Lower lobe of right lung (tissue), 2 donors: ENCODE results near the gene ST3GAL2. TPM values are rescaled to one million over a fixed set of nuclear protein-coding genes. Genes with fewer than 3 reads are reported as not detected.

Experiments
- ATAC-seq, 2 donors: fragments of 200-7000 bp; cut with Tn5 transposase; one replicate each; pipeline ENCODE4 v1.9.1; 2020 to 2022; ENCODE audit warnings: mild to moderate bottlenecking in 2 of 2, moderate library complexity in 2 of 2
- DNase-seq: peaks from one replicate; pipeline ENCODE4 v3.0.0-alpha.2; 2020
- H3K27ac ChIP-seq: fragments of 200-600 bp; one replicate; pipeline ENCODE4 v1.8.0; 2022
- H3K27me3 ChIP-seq: fragments of 200-600 bp; one replicate; pipeline ENCODE4 v1.8.0; 2022; ENCODE audit warnings: low read depth
- H3K36me3 ChIP-seq: fragments of 200-600 bp; one replicate; pipeline ENCODE4 v1.8.0; 2022; ENCODE audit warnings: mild to moderate bottlenecking
- H3K4me1 ChIP-seq: fragments of 200-600 bp; one replicate; pipeline ENCODE4 v1.8.0; 2022
- H3K4me3 ChIP-seq: fragments of 200-600 bp; one replicate; pipeline ENCODE4 v1.8.0; 2022; ENCODE audit warnings: mild to moderate bottlenecking
- H3K9me3 ChIP-seq: fragments of 200-600 bp; one replicate; pipeline ENCODE4 v1.8.0; 2022
- intact Hi-C: fragments of 100-400 bp; cut with DNase I; formaldehyde crosslinking; loops from one replicate; pipeline ENCODE4 v1.11.0; 2022
- total RNA-seq: library from RNA; stranded (reverse); fragmentation: NEBNext Ultra II Directional; extraction: Animal tissue kit (Norgen Biotek cat#: 25700); gene quantifications from one replicate; pipeline ENCODE4 v1.2.1, GENCODE V29; 2021
- TF ChIP-seq, protein P1 (sequence below): fragments of 200-600 bp; IDR thresholded peaks from one replicate; pipeline ENCODE4 v1.8.0; 2022; ENCODE audit warnings: antibody characterized with exemption, mild to moderate bottlenecking
- donor health status: DM: no; HTN: yes; CAD: no; lungs with severe emphysema.

The ST3GAL2 gene
- total RNA-seq, 1 donor from 2014 or later, result 31.8 TPM

DNA sequence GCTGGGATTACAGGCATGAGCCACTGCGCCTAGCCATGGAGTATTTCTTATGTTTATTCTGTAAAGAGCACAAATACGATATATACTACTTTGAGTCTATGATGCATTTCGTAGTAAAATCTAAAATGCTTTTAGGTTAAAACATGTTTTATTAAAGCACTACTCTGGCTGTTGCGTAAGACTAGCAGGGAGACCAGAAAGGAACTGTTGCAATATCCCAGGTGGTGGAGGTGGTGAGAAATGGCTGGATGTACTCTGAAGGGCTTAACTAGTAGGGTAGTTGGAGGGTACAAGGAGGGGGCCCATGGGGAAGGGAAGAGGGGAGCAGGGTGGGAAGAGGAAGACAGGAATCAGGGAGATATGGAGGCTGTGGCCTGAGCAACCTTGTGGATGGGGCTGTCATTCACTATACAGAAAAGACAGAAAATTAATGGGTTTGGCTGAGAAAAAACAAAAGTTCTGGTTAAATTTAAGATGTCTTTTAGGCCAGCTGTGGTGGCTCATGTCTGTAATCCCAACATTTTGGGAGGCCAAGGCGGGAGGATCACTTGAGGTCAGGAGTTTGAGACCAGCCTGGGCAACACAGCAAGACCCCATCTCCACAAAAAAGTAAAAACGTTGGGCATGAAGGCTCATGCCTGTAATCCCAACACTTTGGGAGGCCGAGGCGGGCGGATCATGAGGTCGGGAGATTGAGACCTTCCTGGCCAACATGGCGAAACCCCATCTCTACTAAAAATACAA lies 35.8 kb downstream of the ST3GAL2 start:
- ATAC-seq, result peak in 1 of 2 donors; percentile 33
- Histone ChIP-seq H3K27me3 (no peaks in the 10 kb centered on the region), H3K36me3 (peaks cover 19% of the 10 kb centered on the region), H3K4me1 (peaks cover 17% of the 10 kb centered on the region), H3K27ac (no peak overlapping the region), H3K9me3 (no peaks in the 10 kb centered on the region), H3K4me3 (no peak overlapping the region)
- TF ChIP-seq, protein P1, sequence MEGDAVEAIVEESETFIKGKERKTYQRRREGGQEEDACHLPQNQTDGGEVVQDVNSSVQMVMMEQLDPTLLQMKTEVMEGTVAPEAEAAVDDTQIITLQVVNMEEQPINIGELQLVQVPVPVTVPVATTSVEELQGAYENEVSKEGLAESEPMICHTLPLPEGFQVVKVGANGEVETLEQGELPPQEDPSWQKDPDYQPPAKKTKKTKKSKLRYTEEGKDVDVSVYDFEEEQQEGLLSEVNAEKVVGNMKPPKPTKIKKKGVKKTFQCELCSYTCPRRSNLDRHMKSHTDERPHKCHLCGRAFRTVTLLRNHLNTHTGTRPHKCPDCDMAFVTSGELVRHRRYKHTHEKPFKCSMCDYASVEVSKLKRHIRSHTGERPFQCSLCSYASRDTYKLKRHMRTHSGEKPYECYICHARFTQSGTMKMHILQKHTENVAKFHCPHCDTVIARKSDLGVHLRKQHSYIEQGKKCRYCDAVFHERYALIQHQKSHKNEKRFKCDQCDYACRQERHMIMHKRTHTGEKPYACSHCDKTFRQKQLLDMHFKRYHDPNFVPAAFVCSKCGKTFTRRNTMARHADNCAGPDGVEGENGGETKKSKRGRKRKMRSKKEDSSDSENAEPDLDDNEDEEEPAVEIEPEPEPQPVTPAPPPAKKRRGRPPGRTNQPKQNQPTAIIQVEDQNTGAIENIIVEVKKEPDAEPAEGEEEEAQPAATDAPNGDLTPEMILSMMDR, result no peak
- intact Hi-C loops, result no loop called here
- no peak for DNase-seq

DNA sequence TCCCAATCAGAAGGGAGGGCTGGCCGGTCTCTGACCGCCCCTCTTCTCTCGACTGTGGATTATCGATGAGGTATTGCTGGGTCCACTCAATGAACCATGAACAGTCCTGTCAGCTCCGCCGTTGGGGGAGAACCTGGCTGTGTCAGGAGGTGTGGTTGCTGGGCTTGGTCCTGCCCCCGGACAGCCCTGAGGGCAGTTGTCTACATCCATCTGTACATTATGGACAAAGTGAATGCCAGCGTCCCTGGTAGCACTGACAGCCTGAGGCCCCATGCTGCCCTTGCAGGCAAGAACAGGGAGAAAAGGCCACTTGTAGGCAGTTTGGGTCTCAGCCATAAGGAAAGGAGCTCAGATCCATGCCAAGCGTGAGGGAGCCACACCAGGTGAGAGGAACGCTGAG lies 38.9 kb downstream of the ST3GAL2 start:
- intact Hi-C loops, result no loop called here
- no peak overlapping the region for H3K27ac ChIP-seq
- no peaks in the 10 kb centered on the region for H3K27me3 ChIP-seq
- H3K4me1 ChIP-seq, result peaks cover 15% of the 10 kb centered on the region
- peaks cover 29% of the 10 kb centered on the region for H3K36me3 ChIP-seq
- ATAC-seq (no peak), DNase-seq (no peak)
- TF ChIP-seq, protein P1, result no peak
- no peak overlapping the region for H3K4me3 ChIP-seq
- H3K9me3 ChIP-seq, result no peaks in the 10 kb centered on the region

- no peaks in the 10 kb centered on the region for H3K27me3 ChIP-seq
- no peak overlapping the region for H3K4me3 ChIP-seq
- no peak overlapping the region for H3K27ac ChIP-seq
- intact Hi-C loops, result no loop called here
- H3K4me1 ChIP-seq, result peaks cover 9% of the 10 kb centered on the region
- ATAC-seq (no peak), DNase-seq (no peak)
- peaks cover 29% of the 10 kb centered on the region for H3K36me3 ChIP-seq
- no peaks in the 10 kb centered on the region for H3K9me3 ChIP-seq
- TF ChIP-seq, protein P1, result no peak
These were observed 39.5 kb downstream of the ST3GAL2 start for GRCh38 chr16:70399381-70399780.

GRCh38 chr16:70398177-70398743 lies 40.6 kb downstream of the ST3GAL2 start:
- no peak for ATAC-seq
- TF ChIP-seq, protein P1, result no peak
- no peaks in the 10 kb centered on the region for H3K4me1 ChIP-seq
- no peaks in the 10 kb centered on the region for H3K9me3 ChIP-seq
- no peaks in the 10 kb centered on the region for H3K27me3 ChIP-seq
- no peak overlapping the region for H3K27ac ChIP-seq
- peaks cover 29% of the 10 kb centered on the region for H3K36me3 ChIP-seq
- DNase-seq, result no peak
- intact Hi-C loops, result no loop called here
- H3K4me3 ChIP-seq, result no peak overlapping the region

GRCh38 chr16:70396246-70396904 lies 42.5 kb downstream of the ST3GAL2 start:
- peaks cover 29% of the 10 kb centered on the region for H3K36me3 ChIP-seq

More at GRCh38 chr16:70396246-70396904, 42.5 kb downstream of the ST3GAL2 start:
- no peaks in the 10 kb centered on the region for H3K9me3 ChIP-seq
- ATAC-seq (no peak), DNase-seq (no peak)
- intact Hi-C loops, result no loop called here
- H3K27me3 ChIP-seq, result no peaks in the 10 kb centered on the region
- no peak overlapping the region for H3K27ac ChIP-seq
- TF ChIP-seq, protein P1, result no peak
- no peaks in the 10 kb centered on the region for H3K4me1 ChIP-seq
- no peak overlapping the region for H3K4me3 ChIP-seq
